Measurements from ENCODE around the gene MED15. TPM values are rescaled to one million over a fixed set of nuclear protein-coding genes. Genes with fewer than 3 reads are reported as not detected.

MED15 gene
- total RNA-seq, 4 donors from 2014 or later, result 34.0 to 54.1 (median 38.9) TPM

- intact Hi-C loops (cut with DNase I), result no loop called here
- H3K27me3 ChIP-seq, result no peaks in the 10 kb centered on the region
Measured at GRCh38 chr22:20488946-20489345, 18.5 kb upstream of the MED15 start.

GRCh38 chr22:20490183-20490940 lies 17.0 kb upstream of the MED15 start:
- H3K27ac ChIP-seq (replicated peaks in 1 of 4), result no peak overlapping the region
- TF ChIP-seq EP300 (IDR thresholded peaks at IDR 0.05) (no peak), CTCF (IDR thresholded peaks at IDR 0.05) (no peak), POLR2AphosphoS5 (IDR thresholded peaks at IDR 0.05) (no peak), POLR2A (IDR thresholded peaks at IDR 0.05; ENCODE audit: low read depth) (no peak)
- intact Hi-C loops (cut with DNase I), result loop anchor here (5.0 kb wide), 1 partner anchor 33 kb away; no protein-coding TSS in a partner anchor
- no peak overlapping the region for H3K4me3 ChIP-seq
- no peak for DNase-seq (ENCODE audit: extremely low spot score)
- H3K9me3 ChIP-seq, result no peaks in the 10 kb centered on the region
- peaks cover 15 to 55% (median 40%) of the 10 kb centered on the region in 4 donors for H3K4me1 ChIP-seq
- no peaks in the 10 kb centered on the region for H3K27me3 ChIP-seq
- 88% methylated on average over 5 of the region's 6 CpGs for WGBS
- peaks cover 0 to 21% (median 5%) of the 10 kb centered on the region in 4 donors for H3K36me3 ChIP-seq

More at GRCh38 chr22:20488946-20489345, 18.5 kb upstream of the MED15 start:
- WGBS, result no CpG with 5 or more reads among the region's 11 CpGs
- no peak for TF ChIP-seq CTCF (IDR thresholded peaks at IDR 0.05)
- TF ChIP-seq POLR2AphosphoS5 (IDR thresholded peaks at IDR 0.05), result no peak
- no peak for TF ChIP-seq POLR2A (IDR thresholded peaks at IDR 0.05; ENCODE audit: low read depth)
- no peak for TF ChIP-seq EP300 (IDR thresholded peaks at IDR 0.05)
- Histone ChIP-seq H3K9me3 (no peaks in the 10 kb centered on the region), H3K4me1 (peaks cover 9 to 43% (median 30%) of the 10 kb centered on the region in 4 donors), H3K4me3 (no peak overlapping the region), H3K36me3 (peaks cover 0 to 21% (median 5%) of the 10 kb centered on the region in 4 donors), H3K27ac (replicated peaks in 1 of 4) (no peak overlapping the region)
- no peak for DNase-seq (ENCODE audit: extremely low spot score)

GRCh38 chr22:20490941-20491307 lies 16.5 kb upstream of the MED15 start:
- Histone ChIP-seq H3K4me1 (peaks cover 15 to 55% (median 40%) of the 10 kb centered on the region in 4 donors), H3K27me3 (no peaks in the 10 kb centered on the region), H3K4me3 (no peak overlapping the region), H3K27ac (replicated peaks in 1 of 4) (no peak overlapping the region), H3K36me3 (peaks cover 0 to 21% (median 5%) of the 10 kb centered on the region in 4 donors), H3K9me3 (no peaks in the 10 kb centered on the region)
- WGBS, result 100% methylated on average over 1 of the region's 1 CpG
- DNase-seq (ENCODE audit: extremely low spot score), result no peak
- intact Hi-C loops (cut with DNase I), result loop anchor here (5.0 kb wide), 1 partner anchor 34 kb away; no protein-coding TSS in a partner anchor
- TF ChIP-seq EP300 (IDR thresholded peaks at IDR 0.05) (no peak), POLR2A (IDR thresholded peaks at IDR 0.05; ENCODE audit: low read depth) (no peak), POLR2AphosphoS5 (IDR thresholded peaks at IDR 0.05) (no peak), CTCF (IDR thresholded peaks at IDR 0.05) (no peak)

GRCh38 chr22:20491346-20491745 lies 16.1 kb upstream of the MED15 start:
- H3K27me3 ChIP-seq, result no peaks in the 10 kb centered on the region
- WGBS, result 94% methylated on average over 2 of the region's 2 CpGs
- H3K4me1 ChIP-seq, result peaks cover 15 to 57% (median 40%) of the 10 kb centered on the region in 4 donors
- no peak overlapping the region for H3K4me3 ChIP-seq
- no peak for DNase-seq (ENCODE audit: extremely low spot score)
- peaks cover 0 to 21% (median 5%) of the 10 kb centered on the region in 4 donors for H3K36me3 ChIP-seq
- no peaks in the 10 kb centered on the region for H3K9me3 ChIP-seq
- no peak for TF ChIP-seq CTCF (IDR thresholded peaks at IDR 0.05)
- no peak for TF ChIP-seq POLR2A (IDR thresholded peaks at IDR 0.05; ENCODE audit: low read depth)
- TF ChIP-seq POLR2AphosphoS5 (IDR thresholded peaks at IDR 0.05), result no peak
- H3K27ac ChIP-seq (replicated peaks in 1 of 4), result no peak overlapping the region
- intact Hi-C loops (cut with DNase I), result loop anchor here (5.0 kb wide), 1 partner anchor 34 kb away; no protein-coding TSS in a partner anchor

Data from esophagus muscularis mucosa (tissue), 4 donors.